Measurements from ENCODE around the gene DPP6.

DPP6 gene

GRCh38 chr7:154540596-154540995 lies 488.4 kb downstream of the DPP6 start:
- no peak overlapping the region for H3K27ac ChIP-seq
- no peak for TF ChIP-seq CTCF (IDR thresholded peaks at IDR 0.05; ENCODE audit: low read depth, low read length)
- no peak for DNase-seq

GRCh38 chr7:154541606-154542005 lies 489.4 kb downstream of the DPP6 start:
- H3K27me3 ChIP-seq (ENCODE audit: insufficient read depth, low read depth, severe bottlenecking): peaks cover 14% of the 10 kb centered on the region
- H3K27ac ChIP-seq: no peak overlapping the region
- no peak overlapping the region for H3K4me3 ChIP-seq (ENCODE audit: low read depth, low read length)
- peak; percentile 24 for DNase-seq
- H3K36me3 ChIP-seq: no peaks in the 10 kb centered on the region
- H3K9me3 ChIP-seq (ENCODE audit: severe bottlenecking): no peaks in the 10 kb centered on the region
- TF ChIP-seq CTCF (IDR thresholded peaks at IDR 0.05; ENCODE audit: low read depth, low read length): no peak

More at GRCh38 chr7:154540596-154540995, 488.4 kb downstream of the DPP6 start:
- Histone ChIP-seq H3K27me3 (ENCODE audit: insufficient read depth, low read depth, severe bottlenecking) (peaks cover 14% of the 10 kb centered on the region), H3K9me3 (ENCODE audit: severe bottlenecking) (no peaks in the 10 kb centered on the region), H3K36me3 (no peaks in the 10 kb centered on the region), H3K4me3 (ENCODE audit: low read depth, low read length) (no peak overlapping the region)

- DNase-seq: no peak
- Histone ChIP-seq H3K27me3 (ENCODE audit: insufficient read depth, low read depth, severe bottlenecking) (peaks cover 20% of the 10 kb centered on the region), H3K27ac (no peak overlapping the region), H3K36me3 (no peaks in the 10 kb centered on the region), H3K4me3 (ENCODE audit: low read depth, low read length) (no peak overlapping the region), H3K9me3 (ENCODE audit: severe bottlenecking) (no peaks in the 10 kb centered on the region)
- no peak for TF ChIP-seq CTCF (IDR thresholded peaks at IDR 0.05; ENCODE audit: low read depth, low read length)
These were observed 494.9 kb downstream of the DPP6 start for GRCh38 chr7:154546946-154547587.

GRCh38 chr7:154553711-154554265 lies 501.6 kb downstream of the DPP6 start:
- no peak overlapping the region for H3K27ac ChIP-seq
- peaks cover 12% of the 10 kb centered on the region for H3K27me3 ChIP-seq (ENCODE audit: insufficient read depth, low read depth, severe bottlenecking)
- H3K4me3 ChIP-seq (ENCODE audit: low read depth, low read length): no peak overlapping the region
- no peak for TF ChIP-seq CTCF (IDR thresholded peaks at IDR 0.05; ENCODE audit: low read depth, low read length)
- no peak for DNase-seq
- H3K36me3 ChIP-seq: no peaks in the 10 kb centered on the region
- H3K9me3 ChIP-seq (ENCODE audit: severe bottlenecking): no peaks in the 10 kb centered on the region

- H3K27me3 ChIP-seq (ENCODE audit: insufficient read depth, low read depth, severe bottlenecking): peaks cover 10% of the 10 kb centered on the region
- H3K27ac ChIP-seq: no peak overlapping the region
- DNase-seq: no peak
These were observed 507.3 kb downstream of the DPP6 start for GRCh38 chr7:154559454-154559853.

More at GRCh38 chr7:154559454-154559853, 507.3 kb downstream of the DPP6 start:
- H3K36me3 ChIP-seq: no peaks in the 10 kb centered on the region
- TF ChIP-seq CTCF (IDR thresholded peaks at IDR 0.05; ENCODE audit: low read depth, low read length): no peak
- peaks cover 2% of the 10 kb centered on the region for H3K9me3 ChIP-seq (ENCODE audit: severe bottlenecking)
- no peak overlapping the region for H3K4me3 ChIP-seq (ENCODE audit: low read depth, low read length)
